ENCODE results near the gene CFAP46.

Gene CFAP46

DNA sequence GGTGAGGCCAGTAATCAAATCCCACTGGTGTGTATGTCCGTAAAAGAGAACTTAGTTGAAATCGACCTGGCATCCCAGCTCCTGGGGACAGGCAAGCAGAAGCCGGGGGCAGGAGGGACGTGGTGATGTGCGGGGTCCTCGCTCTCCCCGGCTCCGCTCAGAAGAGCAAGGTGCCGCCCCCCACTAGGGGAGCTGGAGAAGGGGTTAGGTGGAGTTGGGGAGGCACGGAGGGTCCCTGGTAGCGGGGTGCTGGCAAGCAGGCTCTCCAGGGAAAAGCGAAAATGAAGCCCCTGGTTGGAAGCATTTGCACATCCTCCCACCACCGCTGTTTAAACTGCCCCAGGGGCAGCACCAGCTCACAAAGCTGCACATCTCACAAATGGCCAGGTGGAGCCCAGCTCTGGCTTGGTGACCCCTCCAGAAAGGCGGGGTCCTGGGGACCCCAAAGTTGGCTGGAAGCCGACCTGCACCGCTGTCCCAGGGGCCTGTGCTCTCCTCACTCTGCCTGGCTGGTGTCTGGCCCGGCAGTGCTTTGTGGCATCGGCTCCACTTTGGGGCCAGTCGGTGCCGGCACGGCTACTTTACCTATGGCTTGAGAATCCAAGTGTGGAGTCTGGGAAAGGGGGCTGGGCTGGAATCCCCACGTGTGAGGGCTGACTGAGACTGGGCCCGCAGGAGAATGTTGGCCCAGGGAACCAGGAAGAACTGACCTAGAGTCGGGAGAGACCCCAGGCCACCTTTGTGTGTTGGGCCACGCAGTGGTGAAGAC is 2.9 kb upstream of the CFAP46 start:
- H3K27me3 ChIP-seq (ENCODE audit: control insufficient read depth, insufficient read depth, low read length): peaks cover 11% of the 10 kb centered on the region
- H3K9me3 ChIP-seq (ENCODE audit: control insufficient read depth, low read length): no peaks in the 10 kb centered on the region
- H3K9ac ChIP-seq (ENCODE audit: low read length): no peak overlapping the region
- H3K4me3 ChIP-seq (ENCODE audit: low read length): no peak overlapping the region
- peaks cover 14% of the 10 kb centered on the region for H3K4me1 ChIP-seq (ENCODE audit: control insufficient read depth, insufficient read depth, low read length)
- H3K36me3 ChIP-seq (ENCODE audit: control insufficient read depth, insufficient read depth, low read length): no peaks in the 10 kb centered on the region

DNA sequence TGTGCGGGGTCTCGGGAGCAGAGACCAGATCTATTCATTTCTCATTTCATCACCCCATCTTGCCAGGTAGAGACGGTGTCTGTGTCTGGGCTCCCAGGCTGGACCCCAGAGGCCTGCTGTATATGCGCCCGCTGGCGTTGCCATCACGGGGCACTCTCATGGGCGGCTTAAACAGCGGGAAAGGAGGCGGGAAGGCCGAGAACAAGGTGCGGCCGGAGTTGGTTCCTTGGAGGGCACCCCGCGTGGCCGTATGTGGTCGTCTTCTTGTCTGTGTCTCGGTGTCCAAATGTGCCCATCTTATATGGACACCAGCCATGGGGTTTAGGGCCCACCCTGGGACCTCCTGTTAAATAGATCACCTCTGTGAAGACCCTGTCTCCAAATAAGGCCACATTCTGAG is 2.1 kb upstream of the CFAP46 start:
- H3K36me3 ChIP-seq (ENCODE audit: control insufficient read depth, insufficient read depth, low read length): no peaks in the 10 kb centered on the region
- no peak overlapping the region for H3K9ac ChIP-seq (ENCODE audit: low read length)
- no peak overlapping the region for H3K4me3 ChIP-seq (ENCODE audit: low read length)
- peaks cover 14% of the 10 kb centered on the region for H3K4me1 ChIP-seq (ENCODE audit: control insufficient read depth, insufficient read depth, low read length)
- H3K9me3 ChIP-seq (ENCODE audit: control insufficient read depth, low read length): no peaks in the 10 kb centered on the region
- H3K27me3 ChIP-seq (ENCODE audit: control insufficient read depth, insufficient read depth, low read length): peaks cover 16% of the 10 kb centered on the region

DNA sequence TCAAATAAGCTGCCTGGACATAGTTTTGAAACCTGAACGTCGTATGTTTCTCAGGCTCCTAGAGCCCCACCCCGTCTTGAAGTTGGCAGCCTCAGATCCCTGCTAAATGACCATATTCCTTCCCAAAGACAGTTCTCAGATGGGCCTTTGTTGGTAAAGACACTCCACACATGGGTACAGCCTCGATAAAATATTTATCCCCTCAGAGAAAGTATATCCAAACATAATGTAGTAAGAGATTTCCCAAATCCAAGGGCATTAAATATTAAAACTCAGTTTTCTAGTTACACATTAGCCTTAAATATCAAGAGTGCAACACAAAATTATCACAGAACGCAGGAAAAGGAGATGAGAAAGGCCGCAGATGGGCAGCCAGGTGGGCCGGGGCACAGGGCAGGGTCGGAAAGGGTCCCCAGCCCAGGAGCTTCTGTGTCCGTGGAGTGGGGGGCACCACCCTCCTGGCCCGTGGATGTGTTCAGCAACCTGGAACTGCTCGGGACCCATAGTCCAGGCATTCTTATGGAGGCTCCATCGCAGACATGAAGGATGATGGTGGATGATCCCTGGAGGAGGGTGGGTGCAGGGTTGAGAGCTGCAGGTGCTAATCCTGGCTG is 1.5 kb upstream of the CFAP46 start:
- Histone ChIP-seq H3K9me3 (ENCODE audit: control insufficient read depth, low read length) (no peaks in the 10 kb centered on the region), H3K36me3 (ENCODE audit: control insufficient read depth, insufficient read depth, low read length) (no peaks in the 10 kb centered on the region), H3K4me3 (ENCODE audit: low read length) (no peak overlapping the region), H3K4me1 (ENCODE audit: control insufficient read depth, insufficient read depth, low read length) (peaks cover 14% of the 10 kb centered on the region), H3K9ac (ENCODE audit: low read length) (no peak overlapping the region), H3K27me3 (ENCODE audit: control insufficient read depth, insufficient read depth, low read length) (peaks cover 16% of the 10 kb centered on the region)

DNA sequence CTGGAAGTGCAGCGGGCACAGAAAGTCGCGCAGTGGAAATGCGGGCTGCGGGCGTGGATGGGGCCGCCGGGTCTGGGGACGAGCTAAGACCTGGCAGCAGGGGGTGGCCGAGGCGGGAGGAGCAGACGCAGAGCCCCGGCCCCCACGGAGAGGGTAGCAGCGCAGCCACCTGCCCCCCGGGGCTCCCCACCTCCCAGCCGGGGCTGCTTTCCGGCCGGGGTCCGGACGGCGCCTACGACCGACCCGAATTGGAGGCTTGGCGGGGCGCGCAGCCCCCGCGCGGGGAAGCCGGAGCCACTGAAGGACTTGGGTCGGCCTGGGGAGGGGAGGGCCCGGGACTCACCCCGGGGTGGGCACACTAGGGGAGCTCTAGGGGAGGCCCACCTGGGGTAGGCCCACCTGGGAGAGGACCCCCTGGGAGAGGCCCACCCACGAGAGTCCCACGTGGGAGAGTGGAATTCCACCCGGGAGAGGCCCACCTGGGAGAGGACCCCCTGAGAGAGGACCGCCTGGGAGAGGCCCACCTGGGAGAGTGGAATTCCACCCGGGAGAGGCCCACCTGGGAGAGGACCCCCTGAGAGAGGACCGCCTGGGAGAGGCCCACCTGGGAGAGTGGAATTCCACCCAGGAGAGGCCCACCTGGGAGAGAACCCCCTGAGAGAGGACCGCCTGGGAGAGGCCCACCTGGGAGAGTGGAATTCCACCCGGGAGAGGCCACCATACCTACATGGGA is 854 bp upstream of the CFAP46 start:
- H3K36me3 ChIP-seq (ENCODE audit: control insufficient read depth, insufficient read depth, low read length): no peaks in the 10 kb centered on the region
- peak overlapping the region; percentile 28 for H3K4me3 ChIP-seq (ENCODE audit: low read length)
- H3K9ac ChIP-seq (ENCODE audit: low read length): peak overlapping the region; percentile 39
- H3K9me3 ChIP-seq (ENCODE audit: control insufficient read depth, low read length): no peaks in the 10 kb centered on the region
- peaks cover 14% of the 10 kb centered on the region for H3K4me1 ChIP-seq (ENCODE audit: control insufficient read depth, insufficient read depth, low read length)
- peaks cover 16% of the 10 kb centered on the region for H3K27me3 ChIP-seq (ENCODE audit: control insufficient read depth, insufficient read depth, low read length)

DNA sequence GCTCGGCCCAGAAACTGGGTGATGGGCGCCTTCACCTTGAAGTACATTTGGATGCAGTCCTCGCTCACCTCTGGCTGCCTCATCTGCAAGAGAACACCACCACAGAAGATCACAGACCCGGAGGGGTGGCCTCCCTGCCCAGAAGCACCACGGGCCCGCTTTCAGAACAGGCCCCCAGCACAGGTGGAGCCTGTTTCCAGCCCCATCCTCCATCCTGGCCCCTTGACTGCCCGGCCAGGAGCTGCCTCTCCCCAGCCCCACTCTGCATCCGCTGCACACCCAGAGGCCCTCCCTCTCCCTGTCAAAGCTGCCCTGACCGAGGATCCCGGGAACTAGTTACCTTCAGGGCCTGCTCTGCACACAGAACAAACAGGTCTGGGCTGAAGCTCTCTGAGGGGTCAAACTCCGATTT is 724 bp downstream of the CFAP46 start:
- Histone ChIP-seq H3K36me3 (ENCODE audit: control insufficient read depth, insufficient read depth, low read length) (no peaks in the 10 kb centered on the region), H3K27me3 (ENCODE audit: control insufficient read depth, insufficient read depth, low read length) (peaks cover 16% of the 10 kb centered on the region), H3K9me3 (ENCODE audit: control insufficient read depth, low read length) (no peaks in the 10 kb centered on the region), H3K4me1 (ENCODE audit: control insufficient read depth, insufficient read depth, low read length) (peaks cover 14% of the 10 kb centered on the region), H3K9ac (ENCODE audit: low read length) (peak overlapping the region; percentile 39), H3K4me3 (ENCODE audit: low read length) (peak overlapping the region; percentile 28)

DNA sequence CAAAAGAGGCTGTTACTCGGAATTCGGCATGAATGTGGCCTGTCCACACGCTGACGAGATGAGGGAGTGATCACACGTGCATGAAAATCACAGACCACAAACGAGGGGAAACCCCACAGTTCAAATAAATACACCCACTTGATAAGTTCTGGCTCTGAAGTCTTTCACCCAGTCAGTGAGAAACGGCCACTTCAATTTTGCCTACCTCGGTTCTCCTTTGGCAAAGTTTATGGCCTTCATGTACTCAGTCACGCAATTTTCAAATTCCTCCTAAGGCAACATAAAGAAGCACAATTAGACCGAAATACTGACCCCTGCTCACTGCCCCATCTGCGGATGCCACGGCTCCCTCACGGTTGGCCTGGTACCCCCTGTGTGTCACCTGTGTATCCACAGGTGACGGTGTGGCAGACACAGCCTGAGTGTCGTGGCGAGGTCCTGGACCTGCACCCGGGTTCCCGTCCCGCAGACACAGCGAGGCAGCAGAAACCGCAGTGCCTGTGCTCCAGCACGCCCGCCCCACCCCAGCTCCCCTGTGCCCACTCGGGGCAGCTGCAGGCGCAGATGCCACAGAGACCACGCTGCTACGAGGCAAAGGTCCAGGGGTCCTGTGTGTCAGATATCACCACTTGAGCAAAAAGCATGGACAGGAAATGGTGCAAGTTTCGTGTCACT is 1.4 kb downstream of the CFAP46 start:
- H3K4me3 ChIP-seq (ENCODE audit: low read length): no peak overlapping the region
- H3K36me3 ChIP-seq (ENCODE audit: control insufficient read depth, insufficient read depth, low read length): no peaks in the 10 kb centered on the region
- peaks cover 14% of the 10 kb centered on the region for H3K4me1 ChIP-seq (ENCODE audit: control insufficient read depth, insufficient read depth, low read length)
- H3K27me3 ChIP-seq (ENCODE audit: control insufficient read depth, insufficient read depth, low read length): peaks cover 16% of the 10 kb centered on the region
- H3K9me3 ChIP-seq (ENCODE audit: control insufficient read depth, low read length): no peaks in the 10 kb centered on the region
- H3K9ac ChIP-seq (ENCODE audit: low read length): no peak overlapping the region

DNA sequence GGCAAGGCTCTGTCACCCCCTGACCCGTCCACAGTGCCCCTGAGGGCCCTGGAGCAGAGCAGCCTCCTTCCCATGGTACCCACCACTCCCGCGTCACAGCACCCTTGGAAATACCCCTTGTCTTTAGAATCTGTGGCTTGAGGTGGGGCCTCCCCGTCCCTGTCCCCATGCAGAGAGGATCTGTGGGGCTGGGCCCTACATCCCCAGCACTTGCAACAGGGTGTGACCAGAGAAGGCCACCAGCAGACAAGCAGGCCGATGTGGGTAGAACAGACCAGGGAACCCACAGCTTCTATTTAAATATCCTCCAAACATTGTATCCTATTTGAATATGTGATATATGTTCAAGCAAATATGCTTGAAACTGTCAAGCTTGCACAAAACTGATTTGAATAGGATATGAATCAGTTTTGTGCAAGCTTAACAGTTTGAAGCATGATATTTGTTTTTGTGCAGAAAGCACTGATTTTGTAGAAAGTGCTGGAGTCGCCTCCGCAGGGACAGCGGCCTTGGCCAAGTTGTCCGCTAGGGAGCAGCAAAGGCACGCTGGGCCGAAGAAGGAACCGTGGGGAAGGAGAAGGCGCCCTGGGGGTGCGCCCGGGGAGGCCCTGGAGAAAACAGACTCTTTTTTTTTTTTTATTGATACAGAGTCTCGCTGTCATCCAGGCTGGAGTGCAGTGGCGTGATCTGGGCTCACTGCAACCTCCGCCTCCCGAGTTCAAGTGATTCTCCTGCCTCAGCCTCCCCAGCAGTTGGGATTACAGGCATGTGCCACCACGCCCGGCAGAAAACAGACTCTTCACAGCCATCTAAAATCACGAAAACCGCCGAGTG is 2.2 kb downstream of the CFAP46 start:
- Histone ChIP-seq H3K4me1 (ENCODE audit: control insufficient read depth, insufficient read depth, low read length) (peaks cover 14% of the 10 kb centered on the region), H3K9me3 (ENCODE audit: control insufficient read depth, low read length) (no peaks in the 10 kb centered on the region), H3K9ac (ENCODE audit: low read length) (no peak overlapping the region), H3K27me3 (ENCODE audit: control insufficient read depth, insufficient read depth, low read length) (peaks cover 16% of the 10 kb centered on the region), H3K36me3 (ENCODE audit: control insufficient read depth, insufficient read depth, low read length) (no peaks in the 10 kb centered on the region), H3K4me3 (ENCODE audit: low read length) (no peak overlapping the region)

DNA sequence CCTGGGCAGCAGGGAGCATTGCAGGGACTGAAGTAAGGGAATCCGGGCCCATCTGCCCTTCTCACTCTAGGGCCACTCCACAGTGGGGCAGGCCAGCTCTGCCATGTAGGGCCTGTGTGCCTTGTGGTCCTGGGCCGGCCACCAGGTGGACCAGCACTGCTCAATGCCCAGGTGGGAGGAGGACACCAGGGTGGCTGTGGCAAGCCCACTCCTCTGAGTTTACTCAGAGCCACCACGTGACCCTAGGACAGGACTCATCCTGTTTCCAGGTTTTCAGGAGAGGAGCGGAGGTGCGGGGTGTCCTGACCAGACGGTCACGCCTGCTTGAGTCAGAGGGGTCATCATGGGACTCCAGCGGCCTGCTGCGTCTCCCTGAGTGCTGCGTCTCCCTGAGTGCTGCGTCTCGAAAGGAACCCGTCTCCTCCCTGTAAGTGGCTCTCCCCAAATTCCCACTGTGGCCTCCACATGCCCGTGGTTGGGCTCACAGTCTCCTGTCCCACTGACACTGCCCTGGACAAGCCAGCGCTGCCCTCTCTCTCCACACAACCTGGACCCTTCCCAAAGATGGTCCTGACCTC is 2.9 kb downstream of the CFAP46 start:
- no peak overlapping the region for H3K9ac ChIP-seq (ENCODE audit: low read length)
- no peak overlapping the region for H3K4me3 ChIP-seq (ENCODE audit: low read length)
- H3K36me3 ChIP-seq (ENCODE audit: control insufficient read depth, insufficient read depth, low read length): no peaks in the 10 kb centered on the region
- peaks cover 16% of the 10 kb centered on the region for H3K27me3 ChIP-seq (ENCODE audit: control insufficient read depth, insufficient read depth, low read length)
- H3K4me1 ChIP-seq (ENCODE audit: control insufficient read depth, insufficient read depth, low read length): peaks cover 14% of the 10 kb centered on the region
- H3K9me3 ChIP-seq (ENCODE audit: control insufficient read depth, low read length): no peaks in the 10 kb centered on the region

DNA sequence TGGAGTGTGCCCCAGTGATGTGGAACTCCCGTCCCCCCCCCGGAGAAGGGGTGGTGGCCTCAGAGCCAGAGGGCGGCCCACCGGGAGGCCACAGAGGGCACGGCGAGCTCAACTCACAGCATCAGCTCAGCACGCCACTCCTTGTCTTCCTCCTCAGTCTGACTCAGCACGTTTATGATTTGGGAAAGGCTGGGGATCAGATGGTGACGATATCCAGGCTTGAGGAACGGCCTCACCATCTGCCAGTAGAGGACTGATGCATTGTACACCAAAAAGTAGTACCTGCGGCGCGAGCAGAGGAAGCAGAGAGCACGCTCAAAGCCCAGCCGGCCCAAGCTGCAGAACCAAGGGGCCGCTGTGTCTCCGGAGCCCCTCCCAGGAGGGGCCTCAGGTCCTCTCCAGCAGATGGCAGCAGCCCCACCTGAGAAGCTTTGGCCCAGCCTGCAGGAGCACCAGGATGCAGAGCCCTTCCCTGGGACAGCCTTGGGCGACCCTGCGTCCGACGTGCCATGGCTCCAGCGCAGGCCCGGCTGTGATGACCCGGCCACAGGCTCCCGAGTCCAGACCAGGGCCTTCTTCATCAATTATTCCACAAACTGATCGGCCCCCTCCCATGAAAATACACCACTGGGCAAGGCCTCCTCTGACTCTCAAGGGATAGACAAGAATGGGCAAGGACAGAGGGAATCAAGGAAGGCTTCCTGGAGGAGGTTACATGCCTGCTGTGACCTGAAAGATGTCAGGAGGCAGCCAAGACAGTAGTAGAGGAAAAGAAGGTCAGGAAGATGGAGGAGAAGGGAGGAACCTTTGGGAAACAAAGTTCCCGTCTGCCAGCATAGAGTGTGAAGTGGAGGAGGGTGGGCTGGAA is 3.7 kb downstream of the CFAP46 start:
- H3K9me3 ChIP-seq (ENCODE audit: control insufficient read depth, low read length): no peaks in the 10 kb centered on the region
- H3K4me3 ChIP-seq (ENCODE audit: low read length): no peak overlapping the region
- peaks cover 16% of the 10 kb centered on the region for H3K27me3 ChIP-seq (ENCODE audit: control insufficient read depth, insufficient read depth, low read length)
- H3K9ac ChIP-seq (ENCODE audit: low read length): no peak overlapping the region
- peaks cover 14% of the 10 kb centered on the region for H3K4me1 ChIP-seq (ENCODE audit: control insufficient read depth, insufficient read depth, low read length)
- no peaks in the 10 kb centered on the region for H3K36me3 ChIP-seq (ENCODE audit: control insufficient read depth, insufficient read depth, low read length)

DNA sequence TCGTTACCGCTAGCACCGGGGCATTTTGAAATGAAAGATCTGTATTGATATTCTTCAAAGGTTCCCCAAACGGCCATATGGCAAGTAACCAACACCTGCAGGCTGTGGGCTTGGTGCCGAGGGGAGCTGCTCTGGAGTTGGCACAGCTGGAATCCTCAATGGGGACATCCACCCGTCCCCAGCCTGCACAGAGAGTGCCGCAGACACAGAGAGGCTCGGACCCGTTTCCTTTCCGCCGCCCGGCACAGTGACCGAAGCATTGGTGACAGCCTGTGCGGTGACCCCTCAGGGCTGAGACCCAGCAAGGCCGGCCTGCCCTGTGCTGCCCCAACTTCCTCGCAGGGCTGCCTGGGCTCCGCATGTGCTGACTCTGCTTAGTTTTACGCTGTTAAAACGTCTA is 4.5 kb downstream of the CFAP46 start:
- Histone ChIP-seq H3K36me3 (ENCODE audit: control insufficient read depth, insufficient read depth, low read length) (no peaks in the 10 kb centered on the region), H3K4me1 (ENCODE audit: control insufficient read depth, insufficient read depth, low read length) (peaks cover 11% of the 10 kb centered on the region), H3K9ac (ENCODE audit: low read length) (no peak overlapping the region), H3K9me3 (ENCODE audit: control insufficient read depth, low read length) (no peaks in the 10 kb centered on the region), H3K27me3 (ENCODE audit: control insufficient read depth, insufficient read depth, low read length) (peaks cover 12% of the 10 kb centered on the region), H3K4me3 (ENCODE audit: low read length) (no peak overlapping the region)
